HG03354 (cell line): ENCODE measurements around the gene ENPP3.
"Not testable (repeated sequence)": the region's sequence is repeated elsewhere in the genome, so short reads cannot be mapped to it uniquely, and the experiment has no call there.

Experiments used
- ATAC-seq: cut with Tn5 transposase; IDR thresholded peaks from one replicate; pipeline ENCODE4 v1.9.1; 2021; ENCODE audit warnings: mild to moderate bottlenecking; ENCODE audit not compliant: unreplicated experiment, poor library complexity, severe bottlenecking

ENPP3 gene

DNA sequence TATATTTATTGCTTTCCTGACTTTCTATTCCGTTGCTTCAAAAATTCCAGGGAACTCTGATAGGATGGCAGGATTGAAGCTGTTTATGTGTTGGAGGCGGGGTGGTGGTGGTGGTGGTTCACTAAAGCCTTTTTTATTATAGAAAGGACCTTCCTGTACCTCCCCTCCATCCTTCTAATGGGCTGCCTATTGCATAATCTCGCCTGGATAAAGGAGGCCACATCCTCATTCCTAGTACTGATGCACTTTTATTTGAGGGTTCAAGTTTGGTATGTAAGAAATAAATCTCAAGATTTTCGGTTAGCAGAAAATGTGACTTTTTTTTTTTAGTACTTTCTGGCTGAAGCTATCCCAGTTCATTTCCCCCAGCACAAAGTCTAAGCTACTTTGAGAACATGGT is 92.4 kb downstream of the ENPP3 start:
- no peak for ATAC-seq

DNA sequence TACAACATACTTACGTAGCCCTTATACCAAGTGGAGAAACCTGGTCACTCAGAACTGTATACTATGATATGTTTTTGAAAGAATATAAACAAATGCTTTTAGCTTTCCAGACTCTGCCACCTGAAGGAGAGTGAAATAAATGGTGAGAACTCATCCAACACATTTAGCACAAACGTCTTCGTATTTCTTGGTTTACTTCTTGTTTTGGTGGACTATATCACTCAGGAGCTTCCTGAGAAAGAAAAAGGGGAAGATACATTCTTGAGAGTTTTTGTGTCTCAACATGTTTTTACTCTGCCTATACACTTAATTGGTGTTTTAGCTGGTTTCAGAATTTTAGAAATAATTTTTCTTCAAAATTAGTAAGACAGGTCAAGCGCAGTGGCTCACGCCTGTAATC is 93.2 kb downstream of the ENPP3 start:
- no peak for ATAC-seq

DNA sequence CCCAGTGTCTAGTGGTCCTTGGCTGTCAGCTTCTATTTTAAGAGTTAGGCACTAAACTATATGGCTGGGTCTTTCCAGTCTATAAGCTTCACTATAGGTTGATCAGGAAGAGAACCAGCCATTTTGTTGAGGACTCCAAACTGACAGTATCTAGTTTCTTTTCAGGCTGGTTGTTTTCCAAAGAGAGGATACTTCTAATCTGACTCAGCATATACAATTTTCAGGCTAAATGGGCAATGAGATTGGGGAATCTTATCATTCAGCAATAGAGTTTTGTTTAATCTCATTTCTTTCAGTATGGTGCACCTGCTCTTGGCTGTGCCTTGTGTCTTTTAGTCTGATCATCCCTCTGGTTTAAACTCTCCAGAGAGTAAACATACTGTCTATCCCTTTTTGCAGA is 94.1 kb downstream of the ENPP3 start:
- no peak for ATAC-seq

DNA sequence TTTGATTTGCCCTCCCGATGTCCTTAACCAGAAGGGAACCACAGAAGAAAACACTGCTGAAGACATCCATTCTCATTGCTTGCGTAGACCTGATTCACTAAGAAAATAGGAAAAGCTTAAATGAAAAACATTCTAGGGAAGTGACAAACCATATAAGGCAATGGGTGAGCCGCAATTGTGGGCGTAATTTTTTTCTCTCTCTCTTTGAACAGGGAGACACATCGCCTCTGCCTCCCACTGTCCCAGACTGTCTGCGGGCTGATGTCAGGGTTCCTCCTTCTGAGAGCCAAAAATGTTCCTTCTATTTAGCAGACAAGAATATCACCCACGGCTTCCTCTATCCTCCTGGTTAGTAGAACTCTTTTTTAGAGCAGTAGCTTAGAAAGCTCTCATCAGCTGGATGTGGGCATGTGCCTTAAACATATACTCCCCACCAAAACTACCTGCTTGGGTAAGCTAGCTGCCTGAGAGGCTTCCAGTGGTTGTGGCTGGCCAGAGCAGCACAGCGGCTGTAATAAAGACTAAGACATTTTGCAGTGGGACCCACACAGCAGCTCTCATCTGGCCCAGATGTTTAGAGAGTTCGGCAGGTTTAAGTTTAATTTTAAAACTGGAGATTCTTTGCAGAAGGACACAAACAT is 96.4 kb downstream of the ENPP3 start:
- no peak for ATAC-seq

DNA sequence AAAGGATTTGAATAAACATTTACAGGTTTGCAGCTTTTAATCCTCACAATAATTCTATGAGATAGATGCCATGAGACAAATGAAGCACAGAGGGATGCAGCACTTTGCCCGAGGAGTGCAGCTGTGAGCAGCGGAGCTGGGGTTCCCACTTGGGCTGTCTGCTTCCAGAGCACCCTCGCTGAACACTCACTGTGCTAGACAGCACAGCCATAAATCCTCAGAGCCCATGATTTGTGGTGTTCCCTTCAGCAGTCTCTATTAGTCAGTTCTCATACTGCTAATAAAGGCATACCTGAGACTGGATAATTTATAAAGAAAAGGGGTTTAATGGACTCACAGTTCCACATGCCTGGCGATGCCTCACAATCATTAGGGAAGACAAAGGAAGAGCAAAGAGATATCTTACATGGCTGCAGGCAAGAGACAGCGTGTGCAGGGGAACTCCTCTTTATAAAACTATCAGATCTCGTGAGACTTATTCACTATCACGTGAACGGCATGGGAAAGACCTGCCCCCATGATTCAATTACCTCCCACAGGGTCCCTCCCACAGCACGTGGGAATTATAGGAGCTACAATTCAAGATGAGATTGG is 99.0 kb downstream of the ENPP3 start:
- no peak for ATAC-seq

DNA sequence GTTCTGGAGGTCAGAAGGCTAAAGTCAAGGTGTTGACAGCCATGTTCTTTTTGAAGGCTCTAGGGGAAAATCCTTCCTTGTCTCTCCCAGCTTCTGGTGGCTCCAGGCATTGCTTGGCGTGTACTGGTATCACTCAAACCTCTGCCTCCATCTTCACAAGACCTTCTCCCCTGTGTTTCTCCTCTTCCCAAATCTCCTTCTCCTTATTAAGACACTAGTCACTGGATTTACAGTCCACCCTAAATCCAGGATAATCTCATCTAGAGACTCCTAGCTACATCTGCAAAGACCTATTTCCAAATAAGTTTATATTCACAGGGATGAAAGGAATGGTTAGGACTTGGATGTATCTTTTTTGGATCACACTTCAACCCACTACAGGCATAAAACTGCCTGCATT is 99.7 kb downstream of the ENPP3 start:
- no peak for ATAC-seq

DNA sequence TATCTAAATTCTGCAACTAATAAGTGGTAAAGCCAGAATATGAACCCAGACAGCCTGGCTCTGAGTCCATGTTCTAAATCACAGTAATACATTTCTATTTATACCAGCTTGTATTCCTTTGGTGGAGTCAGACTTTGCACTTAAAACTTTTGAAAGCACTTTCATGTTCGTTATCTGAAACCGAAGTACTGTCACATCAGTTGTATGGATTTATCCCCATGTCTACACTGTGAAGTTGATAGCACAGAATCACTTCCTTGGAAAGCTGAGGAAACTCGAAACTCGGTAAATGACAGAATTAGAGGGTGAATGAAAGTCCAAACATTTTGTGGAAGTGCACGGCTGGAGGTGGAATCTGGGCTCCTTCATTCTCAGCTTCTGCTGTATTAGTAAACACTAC is 102.0 kb downstream of the ENPP3 start:
- ATAC-seq, result no peak

DNA sequence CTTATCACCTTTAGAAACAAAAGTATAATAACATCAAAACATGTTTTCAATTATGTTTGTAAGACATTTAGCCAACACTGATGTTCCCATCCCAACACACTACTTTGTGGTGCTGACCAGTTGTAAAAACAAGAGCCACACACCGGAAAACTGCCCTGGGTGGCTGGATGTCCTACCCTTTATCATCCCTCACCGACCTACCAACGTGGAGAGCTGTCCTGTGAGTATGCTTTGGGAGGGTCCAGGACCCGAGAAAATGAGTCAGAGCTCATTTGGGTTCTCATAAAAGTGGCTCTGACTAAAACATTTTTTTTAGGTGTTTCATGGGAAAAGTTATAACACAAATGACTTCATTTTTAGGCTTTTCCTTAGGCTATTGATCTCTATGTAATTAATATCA is 103.1 kb downstream of the ENPP3 start:
- no peak for ATAC-seq

DNA sequence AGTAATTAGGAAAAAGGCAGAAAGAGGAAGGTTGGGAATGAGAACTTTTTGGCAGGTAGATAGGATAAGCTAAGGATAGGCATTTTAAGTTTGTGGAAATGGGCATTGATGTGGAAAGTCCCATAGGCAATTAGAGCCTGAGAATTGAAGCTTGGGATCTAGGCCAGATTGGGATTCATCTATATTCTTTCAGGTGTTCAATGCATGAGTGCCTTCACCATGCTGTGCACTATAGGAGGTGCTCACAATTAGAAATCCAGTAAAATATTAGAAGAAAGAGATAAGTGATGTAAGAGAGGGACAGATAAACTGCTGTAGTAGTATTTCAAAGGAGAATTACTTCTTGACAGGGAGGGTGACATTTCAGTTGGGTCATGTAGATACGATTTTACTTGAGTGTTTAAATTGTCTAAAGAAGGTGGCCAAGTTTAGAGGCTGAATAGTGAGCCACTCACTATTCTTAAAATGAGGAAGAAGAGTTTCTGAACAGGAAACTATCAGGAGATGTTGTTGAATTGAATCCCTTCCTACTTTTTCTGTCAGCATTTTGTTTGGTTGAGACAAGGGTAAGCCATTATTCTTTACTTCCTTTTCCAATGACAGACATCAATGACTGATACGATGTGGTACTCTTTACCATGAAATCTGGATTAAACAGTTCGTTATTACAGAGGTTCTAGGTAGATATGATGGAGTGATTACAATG is 104.7 kb downstream of the ENPP3 start:
- no peak for ATAC-seq

DNA sequence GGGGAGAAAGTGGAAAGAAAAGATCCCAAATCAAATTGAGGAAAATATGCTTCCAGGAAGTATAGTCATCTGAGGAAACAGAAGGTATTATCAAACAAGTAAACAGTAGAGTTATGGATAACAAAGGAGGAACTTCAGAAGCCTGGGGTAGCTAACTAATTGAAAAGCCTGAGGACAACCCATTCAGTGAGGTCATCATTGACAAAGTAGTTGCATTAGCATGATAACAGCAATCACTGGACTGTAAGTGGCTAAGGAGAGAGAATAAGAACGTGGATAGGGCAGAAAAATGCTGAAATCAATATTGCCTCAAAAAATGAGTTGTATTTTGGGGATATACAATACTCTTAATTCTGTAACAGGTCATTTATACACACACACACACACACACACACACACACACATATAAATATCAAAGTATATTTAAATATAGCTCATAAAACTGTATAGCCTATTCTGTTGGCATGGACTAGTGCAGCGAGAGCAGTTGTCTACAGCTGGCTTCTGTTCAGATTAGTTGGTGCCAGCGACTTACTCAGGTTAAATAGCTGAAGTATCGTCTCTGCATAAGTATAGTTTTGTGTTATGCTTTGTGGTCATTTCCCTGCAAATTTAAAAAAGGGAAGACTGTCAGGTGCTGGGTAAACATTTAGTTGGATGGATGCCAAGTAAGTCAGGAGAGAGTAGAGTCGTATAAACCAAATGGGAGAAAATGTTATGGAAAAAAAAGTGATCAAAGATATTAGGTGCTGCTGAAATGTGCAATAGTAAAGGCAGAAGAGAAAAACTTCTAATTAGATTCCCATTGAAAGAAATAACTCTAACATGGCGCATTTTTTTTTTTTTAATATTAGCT is 107.6 kb downstream of the ENPP3 start:
- no peak for ATAC-seq

DNA sequence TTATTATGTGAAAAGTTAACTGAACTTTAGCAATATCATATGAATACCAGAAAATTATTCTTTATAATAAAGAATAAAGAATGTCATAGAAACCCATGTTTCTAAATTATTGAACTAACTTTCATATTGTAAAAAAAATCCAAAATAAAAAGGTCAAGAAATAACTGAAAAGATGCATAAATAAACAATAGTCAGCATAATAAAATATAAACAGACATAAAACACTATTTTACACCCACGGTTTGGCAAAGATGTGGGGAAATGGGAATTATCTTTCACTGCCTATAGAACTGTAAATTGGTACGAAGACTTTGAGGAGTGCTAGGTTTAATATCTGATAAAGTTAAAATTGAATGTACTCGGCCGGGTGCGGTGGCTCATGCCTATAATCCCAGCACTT is 108.4 kb downstream of the ENPP3 start:
- ATAC-seq, result no peak

DNA sequence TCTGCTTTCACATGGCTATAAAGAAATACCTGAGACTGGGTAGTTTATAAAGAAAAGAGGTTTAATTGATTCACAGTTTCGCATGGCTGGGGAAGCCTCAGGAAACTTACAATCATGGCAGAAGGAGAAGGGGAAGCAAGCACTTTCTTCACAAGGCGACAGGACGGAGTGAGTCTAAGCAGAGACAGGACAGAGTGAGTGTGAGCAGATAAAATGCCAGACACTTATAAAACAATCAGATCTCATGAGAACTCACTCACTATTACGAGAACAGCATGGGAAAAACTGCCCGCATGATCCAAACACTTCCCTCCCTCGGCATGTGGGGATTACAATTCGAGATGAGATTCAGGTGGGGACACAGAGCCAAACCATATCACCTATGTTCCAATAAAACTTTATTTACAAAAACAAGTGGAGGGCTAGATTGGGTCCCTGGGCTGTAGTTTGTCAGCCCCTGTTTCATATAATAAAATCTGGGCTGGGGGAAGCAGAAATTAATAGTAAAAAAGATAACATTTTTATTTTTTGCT is 110.8 kb downstream of the ENPP3 start:
- ATAC-seq, result no peak

DNA sequence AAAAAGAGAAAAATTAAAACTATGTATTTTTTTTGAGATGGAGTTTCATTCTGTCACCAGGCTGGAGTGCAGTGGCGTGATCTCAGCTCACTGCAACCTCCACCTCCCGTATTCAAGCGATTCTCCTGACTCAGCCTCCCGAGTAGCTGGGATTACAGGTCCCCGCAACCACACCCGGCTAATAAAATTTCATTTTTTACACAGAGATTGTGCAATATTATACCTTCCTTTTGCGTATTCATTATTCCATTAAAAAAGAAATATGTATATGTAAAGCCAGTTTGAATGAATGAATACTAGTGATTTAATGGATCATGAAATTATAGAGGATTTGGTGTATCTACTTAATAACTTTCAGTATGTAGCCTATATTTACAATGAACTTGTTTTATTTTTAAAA is 111.9 kb downstream of the ENPP3 start:
- ATAC-seq, result no peak

DNA sequence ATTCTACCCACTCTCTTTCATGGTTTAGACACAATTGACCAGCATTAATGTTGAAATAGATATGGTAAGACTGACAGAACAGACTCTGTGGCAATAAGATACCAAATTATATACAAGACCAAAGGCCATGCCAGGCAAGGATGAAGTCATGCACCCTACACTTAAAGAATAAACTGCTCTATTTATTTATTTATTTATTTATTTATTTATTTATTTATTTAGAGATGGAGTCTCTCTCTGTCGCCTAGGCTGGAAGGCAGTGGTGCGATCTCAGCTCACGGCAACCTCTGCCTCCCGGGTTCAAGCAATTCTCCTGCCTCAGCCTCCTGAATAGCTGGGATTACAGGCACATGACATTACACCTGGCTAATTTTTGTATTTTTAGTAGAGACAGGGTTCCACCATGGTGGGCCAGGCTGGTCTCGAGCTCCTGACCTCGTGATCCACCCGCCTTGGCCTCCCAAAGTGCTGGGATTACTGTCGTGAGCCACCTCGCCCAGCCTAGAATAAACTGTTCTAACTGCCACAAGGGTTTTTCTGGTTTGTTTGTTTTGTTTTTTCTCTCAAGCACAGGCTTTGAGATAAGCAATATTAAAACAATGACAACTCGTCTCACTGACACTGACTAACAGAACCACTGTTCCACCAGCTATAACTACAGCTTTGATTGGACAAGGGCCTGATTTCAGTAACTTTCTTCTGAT is 114.1 kb downstream of the ENPP3 start:
- not testable (repeated sequence) for ATAC-seq

DNA sequence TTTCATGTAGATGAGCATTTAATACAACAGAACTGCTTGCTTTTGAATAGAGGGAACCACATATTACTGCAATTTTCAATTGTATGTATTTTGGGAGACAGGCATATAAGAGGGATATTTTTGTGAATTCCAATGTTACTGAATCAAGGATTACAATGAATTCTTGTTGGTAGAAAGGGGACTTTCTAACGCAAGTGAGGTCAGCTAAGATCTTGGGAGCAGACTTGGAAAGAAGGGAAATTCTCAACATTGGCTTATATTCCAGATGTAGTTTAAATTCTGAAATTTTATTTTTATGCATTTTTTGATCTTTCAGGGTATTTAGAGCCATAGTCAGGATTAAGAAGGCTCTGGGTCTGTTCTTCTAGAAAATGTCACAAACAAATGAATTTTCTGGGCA is 117.0 kb downstream of the ENPP3 start:
- no peak for ATAC-seq

DNA sequence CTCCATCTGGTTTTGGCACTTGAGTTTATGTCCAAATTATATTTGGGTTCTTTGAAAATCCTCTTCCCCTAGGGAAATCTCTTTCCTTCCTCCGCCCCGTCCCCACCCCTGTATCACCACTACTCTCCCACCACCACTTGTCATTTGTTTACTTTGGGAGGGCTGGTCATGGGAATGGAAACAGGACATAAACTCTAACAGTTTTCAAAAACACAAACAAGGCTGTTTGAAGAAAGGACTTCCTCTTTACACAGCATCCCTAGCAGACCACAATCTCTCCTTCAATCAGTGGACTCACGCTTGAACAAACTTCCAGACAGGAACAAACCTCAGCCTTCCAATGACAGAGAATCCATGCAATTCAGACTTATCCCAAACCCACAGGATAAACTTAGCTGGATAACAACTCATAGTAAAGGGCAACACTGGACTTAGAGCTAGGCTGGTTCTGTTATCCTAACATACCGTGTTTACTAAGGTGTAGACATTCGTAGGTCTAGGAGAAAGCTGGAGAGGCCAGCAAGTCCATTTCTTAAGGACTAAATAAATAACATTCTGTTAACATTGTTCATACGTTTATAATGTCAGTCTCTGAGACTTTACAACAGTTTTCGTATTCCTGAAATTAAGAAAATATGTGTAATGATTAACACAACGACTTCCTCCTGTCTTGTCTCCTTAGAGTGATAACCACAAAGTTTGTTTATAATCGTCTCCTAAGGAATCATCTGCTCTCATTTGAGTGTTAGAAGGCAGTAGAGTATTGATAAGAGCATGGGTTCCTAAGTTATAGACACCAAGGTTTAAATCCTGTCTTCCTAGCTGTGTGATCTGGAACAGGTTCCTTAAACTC is 117.8 kb downstream of the ENPP3 start:
- ATAC-seq, result no peak

DNA sequence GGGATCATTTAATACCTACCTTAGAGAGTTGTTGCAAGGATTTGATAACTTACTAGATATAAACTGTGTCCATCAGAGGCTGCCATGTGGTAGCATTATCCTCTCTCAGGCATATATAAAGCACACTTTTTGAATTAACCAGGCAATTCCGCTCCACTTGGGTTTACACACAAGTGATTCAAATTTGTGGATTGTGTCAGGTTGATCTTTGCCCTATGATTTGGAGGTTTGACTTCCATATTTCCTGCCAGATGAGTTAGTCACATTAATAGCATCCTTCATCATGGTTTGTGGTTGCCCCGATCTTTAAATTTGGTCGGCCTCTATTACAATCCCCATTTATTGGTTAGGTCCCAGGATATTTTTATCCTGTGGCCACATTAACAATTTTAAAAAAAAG is 118.5 kb downstream of the ENPP3 start:
- ATAC-seq, result no peak

DNA sequence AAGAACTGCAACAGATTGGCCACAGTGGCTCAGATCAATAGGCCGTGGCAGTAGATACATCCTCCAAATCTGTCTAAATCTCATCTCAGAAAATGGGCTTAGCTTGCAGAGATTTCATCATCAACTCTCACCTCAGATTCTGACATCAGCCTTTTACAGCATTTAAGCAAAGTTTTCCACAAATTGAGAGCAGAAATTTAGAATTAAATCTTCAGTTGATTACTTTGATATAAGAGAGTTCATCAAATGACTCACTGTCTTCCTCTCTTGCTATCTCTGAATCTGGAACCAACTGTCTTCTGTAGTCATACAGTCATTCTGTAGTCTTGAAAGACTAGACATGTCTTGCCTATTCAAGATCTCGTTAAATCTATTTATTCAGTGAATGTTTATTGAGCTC is 118.9 kb downstream of the ENPP3 start:
- ATAC-seq, result no peak

DNA sequence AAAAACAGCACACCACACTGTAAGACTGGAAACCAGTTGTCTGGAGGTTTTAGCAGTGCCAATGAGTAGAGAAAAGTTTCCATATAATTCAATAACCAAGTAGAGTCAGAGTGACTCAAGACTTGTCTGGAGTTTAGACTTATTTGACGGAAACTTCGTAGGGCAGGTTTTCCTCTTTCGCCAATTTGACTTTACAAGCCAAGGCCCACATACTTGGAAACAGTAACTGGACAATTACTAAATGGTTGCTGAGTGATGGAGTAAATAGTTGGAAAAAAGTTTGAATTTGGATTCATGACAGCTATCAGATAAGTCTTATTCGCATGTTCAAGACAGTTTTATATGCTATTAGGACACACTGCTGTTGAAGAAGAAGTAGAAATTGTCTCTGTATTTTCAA is 121.8 kb downstream of the ENPP3 start:
- ATAC-seq, result no peak
